Colonic mucosa (tissue), 4 donors: ENCODE results near the gene TNS3. TPM values are rescaled to one million over a fixed set of nuclear protein-coding genes. Genes with fewer than 3 reads are reported as not detected.

Source experiments
- DNase-seq: peaks from one replicate; pipeline ENCODE4 v3.0.0-alpha.2; 2020
- H3K27ac ChIP-seq: fragments of 200-600 bp; one replicate; pipeline ENCODE4 v1.8.0; 2021
- H3K27me3 ChIP-seq: fragments of 200-600 bp; one replicate; pipeline ENCODE4 v1.8.0; 2021
- H3K36me3 ChIP-seq: fragments of 200-600 bp; one replicate; pipeline ENCODE4 v1.8.0; 2021
- H3K4me1 ChIP-seq: fragments of 200-600 bp; one replicate; pipeline ENCODE4 v1.8.0; 2021; ENCODE audit warnings: mild to moderate bottlenecking
- H3K4me3 ChIP-seq: fragments of 200-600 bp; one replicate; pipeline ENCODE4 v1.8.0; 2021
- H3K9ac ChIP-seq, 2 donors: one replicate each; pipeline ENCODE4 v1.7.0; 2013; ENCODE audit warnings: control low read depth in 2 of 2, low read depth in 2 of 2, low read length in 2 of 2
- H3K9me3 ChIP-seq: fragments of 200-600 bp; one replicate; pipeline ENCODE4 v1.8.0; 2021
- intact Hi-C: fragments of 100-400 bp; cut with DNase I; formaldehyde crosslinking; loops from one replicate; pipeline ENCODE4 v1.14.1; 2022
- total RNA-seq, 2 donors: library from RNA; stranded (reverse); fragmentation: NEBNext Ultra II Directional in 1 of 2; extraction: Animal tissue kit (Norgen Biotek cat#: 25700) in 1 of 2; gene quantifications; one replicate each; pipeline ENCODE4 v1.2.1, GENCODE V29; 2021
- TF ChIP-seq, protein P1 (sequence below): fragments of 200-600 bp; IDR thresholded peaks from one replicate; pipeline ENCODE4 v1.8.0; 2022; ENCODE audit warnings: antibody characterized with exemption, mild to moderate bottlenecking
- donor health status: healthy.
- donor health status: DM: no; HTN: no; CAD: no.
- donor health status: DM: no; HTN: no; CAD: no.

Gene TNS3
- total RNA-seq, 2 donors from 2014 or later: 41.1 to 58.2 TPM

GRCh38 chr7:47344171-47344955 lies 237.5 kb downstream of the TNS3 start:
- intact Hi-C loops: no loop called here

GRCh38 chr7:47343061-47343455 lies 238.9 kb downstream of the TNS3 start:
- no peak overlapping the region for H3K9ac ChIP-seq
- intact Hi-C loops: no loop called here
- H3K36me3 ChIP-seq: no peaks in the 10 kb centered on the region
- H3K4me3 ChIP-seq: no peak overlapping the region
- no peaks in the 10 kb centered on the region for H3K9me3 ChIP-seq
- no peaks in the 10 kb centered on the region for H3K4me1 ChIP-seq
- H3K27me3 ChIP-seq: no peaks in the 10 kb centered on the region
- TF ChIP-seq, protein P1, sequence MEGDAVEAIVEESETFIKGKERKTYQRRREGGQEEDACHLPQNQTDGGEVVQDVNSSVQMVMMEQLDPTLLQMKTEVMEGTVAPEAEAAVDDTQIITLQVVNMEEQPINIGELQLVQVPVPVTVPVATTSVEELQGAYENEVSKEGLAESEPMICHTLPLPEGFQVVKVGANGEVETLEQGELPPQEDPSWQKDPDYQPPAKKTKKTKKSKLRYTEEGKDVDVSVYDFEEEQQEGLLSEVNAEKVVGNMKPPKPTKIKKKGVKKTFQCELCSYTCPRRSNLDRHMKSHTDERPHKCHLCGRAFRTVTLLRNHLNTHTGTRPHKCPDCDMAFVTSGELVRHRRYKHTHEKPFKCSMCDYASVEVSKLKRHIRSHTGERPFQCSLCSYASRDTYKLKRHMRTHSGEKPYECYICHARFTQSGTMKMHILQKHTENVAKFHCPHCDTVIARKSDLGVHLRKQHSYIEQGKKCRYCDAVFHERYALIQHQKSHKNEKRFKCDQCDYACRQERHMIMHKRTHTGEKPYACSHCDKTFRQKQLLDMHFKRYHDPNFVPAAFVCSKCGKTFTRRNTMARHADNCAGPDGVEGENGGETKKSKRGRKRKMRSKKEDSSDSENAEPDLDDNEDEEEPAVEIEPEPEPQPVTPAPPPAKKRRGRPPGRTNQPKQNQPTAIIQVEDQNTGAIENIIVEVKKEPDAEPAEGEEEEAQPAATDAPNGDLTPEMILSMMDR: no peak
- H3K27ac ChIP-seq: no peak overlapping the region
- no peak for DNase-seq

More at GRCh38 chr7:47344171-47344955, 237.5 kb downstream of the TNS3 start:
- DNase-seq: no peak
- Histone ChIP-seq H3K27ac (no peak overlapping the region), H3K36me3 (no peaks in the 10 kb centered on the region), H3K4me1 (no peaks in the 10 kb centered on the region), H3K27me3 (no peaks in the 10 kb centered on the region), H3K4me3 (no peak overlapping the region), H3K9ac (no peak overlapping the region), H3K9me3 (no peaks in the 10 kb centered on the region)
- TF ChIP-seq, protein P1: no peak

DNA sequence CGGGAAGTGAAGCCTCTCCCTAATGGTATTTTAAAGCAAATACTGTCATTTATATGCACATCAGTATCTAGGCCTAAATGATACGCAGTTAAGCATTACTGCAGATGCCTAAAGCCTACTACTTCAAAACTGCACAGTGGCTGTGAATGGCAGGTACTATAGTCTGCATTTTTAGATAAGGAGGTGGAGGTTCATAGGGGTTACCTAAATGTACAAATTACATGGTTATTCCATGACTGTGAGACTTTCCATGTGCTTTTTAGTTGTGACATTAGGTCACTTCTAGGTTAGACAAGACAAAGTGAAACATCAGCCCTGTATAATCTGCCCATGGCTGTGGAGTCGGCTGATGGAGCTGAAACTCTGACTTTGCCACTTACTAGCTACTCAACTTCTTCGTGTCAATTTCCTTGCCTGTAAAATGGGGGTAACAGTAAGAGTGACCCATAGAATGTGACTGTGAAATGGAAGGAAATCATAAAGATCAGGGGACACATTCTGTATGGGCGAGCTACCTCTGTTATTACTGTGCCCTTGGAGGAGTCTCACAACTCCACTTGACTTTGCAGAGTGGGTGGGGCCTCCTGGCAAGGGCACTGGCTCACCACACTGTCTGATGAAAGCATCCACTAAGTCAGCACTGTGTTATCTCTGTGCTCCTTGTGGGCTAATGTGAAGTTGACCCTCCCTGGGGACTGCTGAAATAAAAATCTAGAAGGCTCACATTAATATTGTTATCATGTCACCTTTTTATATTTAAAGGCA lies 239.4 kb downstream of the TNS3 start:
- no peak for DNase-seq
- Histone ChIP-seq H3K4me3 (no peak overlapping the region), H3K36me3 (no peaks in the 10 kb centered on the region), H3K4me1 (no peaks in the 10 kb centered on the region), H3K9me3 (no peaks in the 10 kb centered on the region), H3K9ac (no peak overlapping the region), H3K27me3 (no peaks in the 10 kb centered on the region), H3K27ac (no peak overlapping the region)
- TF ChIP-seq, protein P1: no peak
- intact Hi-C loops: no loop called here

DNA sequence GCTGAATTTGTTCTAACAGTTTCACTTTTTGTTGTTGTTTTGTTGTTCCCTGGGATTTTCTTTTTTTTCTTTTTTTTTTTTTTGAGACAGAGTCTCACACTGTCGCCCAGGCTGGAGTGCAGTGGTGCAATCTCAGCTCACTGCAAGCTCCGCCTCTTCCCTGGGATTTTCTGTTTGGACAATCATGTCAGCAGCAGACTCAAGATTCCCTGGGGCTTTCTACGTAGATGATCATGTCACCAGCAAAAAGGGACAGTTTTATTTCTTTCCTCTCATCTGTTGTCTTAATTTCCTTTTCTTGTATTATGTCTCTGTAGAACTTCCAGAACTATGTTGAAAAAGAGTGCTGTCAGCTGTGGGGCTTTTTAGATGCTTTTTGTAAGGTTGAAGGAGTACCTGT lies 241.4 kb downstream of the TNS3 start:
- Histone ChIP-seq H3K9me3 (no peaks in the 10 kb centered on the region), H3K4me1 (no peaks in the 10 kb centered on the region), H3K27me3 (no peaks in the 10 kb centered on the region), H3K36me3 (no peaks in the 10 kb centered on the region), H3K9ac (no peak overlapping the region), H3K4me3 (no peak overlapping the region), H3K27ac (no peak overlapping the region)
- intact Hi-C loops: no loop called here
- TF ChIP-seq, protein P1: no peak
- no peak for DNase-seq

- no peaks in the 10 kb centered on the region for H3K27me3 ChIP-seq
- intact Hi-C loops: no loop called here
- H3K9me3 ChIP-seq: no peaks in the 10 kb centered on the region
- H3K36me3 ChIP-seq: no peaks in the 10 kb centered on the region
- no peak for DNase-seq
- TF ChIP-seq, protein P1: no peak
- no peak overlapping the region for H3K4me3 ChIP-seq
- no peak overlapping the region for H3K27ac ChIP-seq
- no peaks in the 10 kb centered on the region for H3K4me1 ChIP-seq
- H3K9ac ChIP-seq: no peak overlapping the region
These were observed 243.9 kb downstream of the TNS3 start for GRCh38 chr7:47338026-47338425.
